DND-41 (cell line): ENCODE measurements around the gene KRTAP5-6.

ENCODE experiments used
- CTCF ChIP-seq: IDR thresholded peaks from 2 replicates; pipeline ENCODE4 v1.5.1; 2012; ENCODE audit warnings: borderline replicate concordance, low read length, moderate library complexity, mild to moderate bottlenecking; ENCODE audit not compliant: poor library complexity, severe bottlenecking; ENCODE audit errors: extremely low read depth
- EZH2 ChIP-seq: IDR thresholded peaks from 3 replicates; pipeline ENCODE4 v1.6.1; 2012; ENCODE audit warnings: borderline replicate concordance, low read depth, mild to moderate bottlenecking, moderate library complexity, low read length, inconsistent platforms; ENCODE audit not compliant: severe bottlenecking

DNA sequence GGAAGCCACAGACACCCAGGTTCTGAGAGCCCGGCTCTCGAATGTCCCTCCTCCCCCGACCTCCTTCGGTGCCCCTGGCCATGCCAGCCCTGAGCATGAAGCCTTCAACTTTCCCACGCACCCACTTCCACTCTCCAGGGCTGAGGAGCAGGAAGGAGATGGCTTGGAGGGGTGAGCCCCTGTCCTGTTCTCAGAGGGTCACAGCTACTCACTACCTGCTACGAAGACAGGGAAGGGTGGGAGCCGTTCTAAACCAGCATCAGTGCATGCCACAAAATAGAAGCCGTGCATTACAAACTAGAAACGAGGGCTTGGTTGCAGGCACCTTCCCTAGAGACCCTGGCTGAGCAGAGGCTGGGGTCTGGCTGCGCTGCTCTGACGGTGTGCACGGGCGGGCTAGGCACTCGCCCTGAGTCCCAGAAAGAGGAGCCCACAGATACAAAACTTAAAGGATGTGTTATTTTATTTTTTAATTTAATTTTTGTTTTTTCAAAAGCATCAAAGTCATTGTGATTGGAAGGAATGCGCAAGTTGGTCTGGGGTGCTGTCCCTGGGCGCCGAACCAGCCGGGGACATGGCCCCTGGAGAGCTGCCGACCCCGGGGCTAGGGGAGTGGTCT lies 4.2 kb upstream of the KRTAP5-6 start:
- TF ChIP-seq CTCF (no peak), EZH2 (no peak)
